ENCODE measurements around the gene CENPV. TPM values are rescaled to one million over a fixed set of nuclear protein-coding genes. Genes with fewer than 3 reads are reported as not detected.
A peak's percentile ranks its signal among the peaks of the same experiment; 100 is the strongest.

The CENPV gene
- total RNA-seq, 3 donors from 2014 or later: 26.9 to 91.5 (median 50.1) TPM

DNA sequence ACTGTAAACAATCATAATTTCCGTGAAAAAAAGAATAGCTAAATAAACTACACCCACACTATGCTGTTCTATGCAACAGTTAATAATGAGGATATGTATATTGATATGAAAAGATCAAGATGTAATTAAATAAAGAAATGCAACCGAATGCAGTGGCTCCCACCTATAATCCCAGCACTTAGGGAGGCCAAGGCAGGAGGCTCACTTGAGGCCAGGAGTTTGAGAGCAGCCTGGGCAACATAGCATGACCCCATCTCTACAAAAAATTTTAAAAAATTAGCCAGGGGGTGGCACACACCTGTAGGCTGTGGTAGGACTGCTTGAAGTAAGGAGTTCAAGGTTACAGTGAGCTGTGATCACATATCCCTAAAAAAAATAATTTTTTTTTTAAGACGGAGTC, 14.9 kb downstream of the CENPV start:
- no peak for ATAC-seq
- intact Hi-C loops (cut with DNase I, micrococcal nuclease): no loop called here
- no peaks in the 10 kb centered on the region for H3K9me3 ChIP-seq
- no peak overlapping the region for H3K4me3 ChIP-seq
- no peaks in the 10 kb centered on the region for H3K4me1 ChIP-seq (ENCODE audit: low read depth)
- TF ChIP-seq, protein P1, sequence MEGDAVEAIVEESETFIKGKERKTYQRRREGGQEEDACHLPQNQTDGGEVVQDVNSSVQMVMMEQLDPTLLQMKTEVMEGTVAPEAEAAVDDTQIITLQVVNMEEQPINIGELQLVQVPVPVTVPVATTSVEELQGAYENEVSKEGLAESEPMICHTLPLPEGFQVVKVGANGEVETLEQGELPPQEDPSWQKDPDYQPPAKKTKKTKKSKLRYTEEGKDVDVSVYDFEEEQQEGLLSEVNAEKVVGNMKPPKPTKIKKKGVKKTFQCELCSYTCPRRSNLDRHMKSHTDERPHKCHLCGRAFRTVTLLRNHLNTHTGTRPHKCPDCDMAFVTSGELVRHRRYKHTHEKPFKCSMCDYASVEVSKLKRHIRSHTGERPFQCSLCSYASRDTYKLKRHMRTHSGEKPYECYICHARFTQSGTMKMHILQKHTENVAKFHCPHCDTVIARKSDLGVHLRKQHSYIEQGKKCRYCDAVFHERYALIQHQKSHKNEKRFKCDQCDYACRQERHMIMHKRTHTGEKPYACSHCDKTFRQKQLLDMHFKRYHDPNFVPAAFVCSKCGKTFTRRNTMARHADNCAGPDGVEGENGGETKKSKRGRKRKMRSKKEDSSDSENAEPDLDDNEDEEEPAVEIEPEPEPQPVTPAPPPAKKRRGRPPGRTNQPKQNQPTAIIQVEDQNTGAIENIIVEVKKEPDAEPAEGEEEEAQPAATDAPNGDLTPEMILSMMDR (IDR thresholded peaks at IDR 0.05): no peak
- no peak for DNase-seq
- H3K36me3 ChIP-seq (ENCODE audit: low read depth): no peaks in the 10 kb centered on the region

DNA sequence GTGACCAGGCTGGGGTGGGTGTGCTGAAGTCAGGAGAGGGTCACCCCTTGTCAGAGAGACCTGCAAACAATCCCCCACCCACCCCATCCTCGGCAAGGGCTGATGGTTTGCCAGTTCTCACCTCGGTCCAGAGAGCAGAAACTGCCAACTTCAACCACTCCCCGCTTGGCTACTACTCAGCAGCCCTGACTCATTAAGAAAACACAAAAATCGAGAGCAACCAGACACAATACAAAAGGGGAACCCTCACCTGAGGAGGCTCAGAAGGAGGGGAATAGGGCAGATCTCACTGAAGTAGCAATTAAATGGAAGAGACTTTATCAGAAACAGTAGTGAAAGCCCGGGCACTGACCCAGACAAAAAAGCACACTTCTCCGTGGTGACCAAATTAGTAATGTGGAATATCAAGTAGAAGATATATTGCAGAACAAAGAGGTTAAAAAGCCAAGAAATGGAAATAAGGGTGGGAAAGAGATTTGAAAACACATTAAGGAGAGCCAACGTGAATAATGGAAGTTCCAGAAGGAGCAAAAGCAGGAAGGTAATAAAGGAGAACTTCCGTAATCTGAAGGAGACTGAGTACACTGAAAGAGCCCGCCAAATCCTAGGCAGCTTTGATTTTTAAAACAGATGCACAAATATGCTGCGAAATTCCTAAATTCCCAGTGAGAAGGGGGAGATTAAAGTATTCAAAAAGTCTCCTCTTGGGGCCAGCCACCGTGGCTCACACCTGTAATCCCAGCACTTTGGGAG, 23.6 kb downstream of the CENPV start:
- intact Hi-C loops (cut with DNase I, micrococcal nuclease): no loop called here
- Histone ChIP-seq H3K4me1 (ENCODE audit: low read depth) (peaks cover 11% of the 10 kb centered on the region), H3K9me3 (no peaks in the 10 kb centered on the region), H3K36me3 (ENCODE audit: low read depth) (no peaks in the 10 kb centered on the region), H3K4me3 (no peak overlapping the region)
- TF ChIP-seq, protein P1 (IDR thresholded peaks at IDR 0.05): no peak
- ATAC-seq: peak; percentile 93
- DNase-seq: peak; percentile 57 to 71 (median 67)

DNA sequence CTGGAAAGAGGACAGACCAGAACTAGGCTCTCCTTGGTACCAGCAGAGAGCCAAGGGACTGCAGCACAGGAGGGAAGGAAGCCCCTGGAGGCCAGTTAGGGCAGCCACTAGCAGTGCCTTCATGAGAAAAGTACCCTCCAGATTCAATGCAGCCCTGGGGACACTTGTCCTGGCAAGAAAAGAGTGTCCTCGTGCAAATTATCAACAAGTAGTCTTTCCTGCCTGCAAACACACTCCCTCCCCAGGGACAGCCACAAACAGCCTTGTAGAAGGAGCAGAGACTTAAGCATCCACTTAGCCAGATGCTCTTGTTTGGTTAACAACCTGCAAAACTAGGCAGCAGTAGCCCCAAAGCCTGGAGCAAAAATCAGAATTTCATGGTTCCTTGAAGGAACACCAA, 24.3 kb downstream of the CENPV start:
- Histone ChIP-seq H3K9me3 (no peaks in the 10 kb centered on the region), H3K36me3 (ENCODE audit: low read depth) (no peaks in the 10 kb centered on the region), H3K4me3 (no peak overlapping the region), H3K4me1 (ENCODE audit: low read depth) (peaks cover 11% of the 10 kb centered on the region)
- intact Hi-C loops (cut with DNase I, micrococcal nuclease): no loop called here
- TF ChIP-seq, protein P1 (IDR thresholded peaks at IDR 0.05): no peak
- peak in 1 of 3 donors; percentile 18 for DNase-seq
- peak; percentile 46 for ATAC-seq

DNA sequence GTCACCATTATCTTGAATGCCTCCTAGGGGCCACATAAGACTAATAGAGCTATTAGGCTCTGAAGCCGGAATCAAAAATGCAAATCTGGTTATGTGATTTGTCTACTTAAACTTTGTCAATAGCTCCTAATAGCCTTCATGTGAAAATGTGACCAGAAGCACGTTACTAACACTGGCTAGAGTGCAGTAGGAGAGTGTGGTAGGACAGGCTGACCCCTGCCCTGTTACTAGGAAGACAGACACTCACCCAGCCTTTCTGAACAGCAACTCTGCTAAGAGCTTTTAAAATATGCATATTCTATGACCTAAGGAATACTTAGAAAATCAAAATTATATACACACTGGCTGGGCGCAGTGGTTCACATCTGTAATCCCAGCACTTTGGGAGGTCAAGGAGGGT, 26.3 kb downstream of the CENPV start:
- H3K36me3 ChIP-seq (ENCODE audit: low read depth): no peaks in the 10 kb centered on the region
- intact Hi-C loops (cut with DNase I, micrococcal nuclease): no loop called here
- DNase-seq (no peak), ATAC-seq (no peak)
- peaks cover 8% of the 10 kb centered on the region for H3K4me1 ChIP-seq (ENCODE audit: low read depth)
- H3K9me3 ChIP-seq: no peaks in the 10 kb centered on the region
- H3K4me3 ChIP-seq: no peak overlapping the region
- TF ChIP-seq, protein P1 (IDR thresholded peaks at IDR 0.05): no peak

DNA sequence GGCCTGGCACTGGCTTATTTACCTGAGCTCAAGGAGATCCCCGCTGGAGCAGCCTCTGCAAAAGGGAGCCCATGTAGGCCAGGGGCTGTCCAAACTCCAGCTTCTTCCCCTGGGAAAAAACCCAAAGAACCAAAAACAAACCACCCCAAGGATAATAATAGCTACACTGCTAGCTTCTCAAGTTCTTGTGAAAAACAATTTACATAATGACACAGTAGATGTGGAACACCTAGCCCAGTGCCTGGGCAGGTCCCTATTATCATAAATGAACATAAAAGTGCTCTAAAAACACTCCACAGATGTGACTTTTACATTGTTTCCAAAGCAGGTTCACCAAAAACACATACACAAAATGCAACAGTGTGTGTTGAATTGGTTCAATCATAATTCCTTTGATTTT, 27.3 kb downstream of the CENPV start:
- ATAC-seq: no peak
- no peak overlapping the region for H3K4me3 ChIP-seq
- TF ChIP-seq, protein P1 (IDR thresholded peaks at IDR 0.05): no peak
- H3K9me3 ChIP-seq: no peaks in the 10 kb centered on the region
- no peak for DNase-seq
- no peaks in the 10 kb centered on the region for H3K36me3 ChIP-seq (ENCODE audit: low read depth)
- peaks cover 8% of the 10 kb centered on the region for H3K4me1 ChIP-seq (ENCODE audit: low read depth)
- intact Hi-C loops (cut with DNase I, micrococcal nuclease): no loop called here
